ENCODE results near the gene SMIM35.

Gene SMIM35

DNA sequence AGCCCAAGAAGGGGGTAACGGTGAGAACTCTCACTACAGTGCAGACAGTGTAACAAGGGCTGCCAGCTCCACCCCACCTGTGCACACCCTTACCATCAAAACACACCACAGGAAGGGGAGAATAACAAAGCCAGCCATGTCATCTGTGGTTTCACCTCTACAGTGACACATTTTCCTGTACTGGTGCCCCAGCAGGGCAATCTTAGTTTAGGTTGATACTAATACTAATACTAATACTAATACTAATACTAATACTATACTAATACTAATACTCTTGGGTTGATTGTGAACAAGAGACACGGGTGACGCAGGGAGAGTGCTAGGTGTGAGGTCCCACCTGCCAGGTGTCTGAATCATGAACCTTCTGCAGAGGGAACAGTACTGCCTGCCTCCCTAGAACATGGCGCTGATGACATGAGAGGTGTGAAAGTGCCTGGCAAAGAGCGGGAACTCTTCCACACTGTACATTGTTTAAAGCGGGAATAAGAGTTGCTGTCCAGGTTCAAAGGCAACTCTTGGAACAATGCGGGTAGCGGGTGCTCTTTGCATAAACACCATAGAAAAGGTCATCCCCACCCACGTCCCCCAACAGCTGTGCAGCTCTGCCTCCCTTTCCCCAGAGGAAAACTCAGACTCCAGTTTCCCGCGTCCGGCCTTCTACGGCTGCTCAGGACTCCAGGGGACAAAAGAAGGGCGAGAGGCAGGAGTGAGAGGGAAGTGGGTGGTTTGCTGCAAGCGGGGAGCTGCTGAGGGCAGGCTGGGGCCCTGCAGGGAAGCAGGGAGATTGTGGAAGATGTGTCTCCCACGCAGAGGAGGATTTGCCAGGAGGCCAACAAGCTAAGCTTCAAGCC lies 34.9 kb downstream of the SMIM35 start:
- TF ChIP-seq, protein P1, sequence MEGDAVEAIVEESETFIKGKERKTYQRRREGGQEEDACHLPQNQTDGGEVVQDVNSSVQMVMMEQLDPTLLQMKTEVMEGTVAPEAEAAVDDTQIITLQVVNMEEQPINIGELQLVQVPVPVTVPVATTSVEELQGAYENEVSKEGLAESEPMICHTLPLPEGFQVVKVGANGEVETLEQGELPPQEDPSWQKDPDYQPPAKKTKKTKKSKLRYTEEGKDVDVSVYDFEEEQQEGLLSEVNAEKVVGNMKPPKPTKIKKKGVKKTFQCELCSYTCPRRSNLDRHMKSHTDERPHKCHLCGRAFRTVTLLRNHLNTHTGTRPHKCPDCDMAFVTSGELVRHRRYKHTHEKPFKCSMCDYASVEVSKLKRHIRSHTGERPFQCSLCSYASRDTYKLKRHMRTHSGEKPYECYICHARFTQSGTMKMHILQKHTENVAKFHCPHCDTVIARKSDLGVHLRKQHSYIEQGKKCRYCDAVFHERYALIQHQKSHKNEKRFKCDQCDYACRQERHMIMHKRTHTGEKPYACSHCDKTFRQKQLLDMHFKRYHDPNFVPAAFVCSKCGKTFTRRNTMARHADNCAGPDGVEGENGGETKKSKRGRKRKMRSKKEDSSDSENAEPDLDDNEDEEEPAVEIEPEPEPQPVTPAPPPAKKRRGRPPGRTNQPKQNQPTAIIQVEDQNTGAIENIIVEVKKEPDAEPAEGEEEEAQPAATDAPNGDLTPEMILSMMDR (conservative IDR thresholded peaks at IDR 0.05; ENCODE audit: low read depth, low read length) = no peak
- H3K4me3 ChIP-seq (ENCODE audit: low read length) = no peak overlapping the region
- no peak for DNase-seq (ENCODE audit: low read depth)

DNA sequence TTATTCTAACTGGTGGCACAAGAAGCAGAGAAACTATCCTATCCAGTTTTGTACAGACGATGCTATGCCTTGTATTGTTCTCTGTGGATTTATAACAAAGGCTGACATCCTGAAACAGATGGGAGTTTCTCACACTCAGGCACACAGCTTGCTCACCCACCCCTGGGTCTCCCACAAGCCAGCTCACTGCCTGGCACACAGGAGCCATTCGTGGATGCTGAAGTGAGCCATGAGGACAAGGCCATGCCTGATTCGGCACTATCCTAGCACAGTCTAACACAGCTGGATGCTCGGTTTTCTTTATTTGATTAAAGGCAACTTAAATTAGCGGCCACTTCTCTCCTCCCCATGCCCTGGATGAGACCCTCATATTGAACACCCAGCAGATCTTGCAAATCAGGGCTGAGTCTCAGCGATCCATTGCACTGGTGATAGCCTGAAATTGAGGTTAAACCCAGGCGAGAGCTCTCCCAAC lies 35.6 kb downstream of the SMIM35 start:
- no peak overlapping the region for H3K4me3 ChIP-seq (ENCODE audit: low read length)
- DNase-seq (ENCODE audit: low read depth) = no peak
- TF ChIP-seq, protein P1 (conservative IDR thresholded peaks at IDR 0.05; ENCODE audit: low read depth, low read length) = no peak

DNA sequence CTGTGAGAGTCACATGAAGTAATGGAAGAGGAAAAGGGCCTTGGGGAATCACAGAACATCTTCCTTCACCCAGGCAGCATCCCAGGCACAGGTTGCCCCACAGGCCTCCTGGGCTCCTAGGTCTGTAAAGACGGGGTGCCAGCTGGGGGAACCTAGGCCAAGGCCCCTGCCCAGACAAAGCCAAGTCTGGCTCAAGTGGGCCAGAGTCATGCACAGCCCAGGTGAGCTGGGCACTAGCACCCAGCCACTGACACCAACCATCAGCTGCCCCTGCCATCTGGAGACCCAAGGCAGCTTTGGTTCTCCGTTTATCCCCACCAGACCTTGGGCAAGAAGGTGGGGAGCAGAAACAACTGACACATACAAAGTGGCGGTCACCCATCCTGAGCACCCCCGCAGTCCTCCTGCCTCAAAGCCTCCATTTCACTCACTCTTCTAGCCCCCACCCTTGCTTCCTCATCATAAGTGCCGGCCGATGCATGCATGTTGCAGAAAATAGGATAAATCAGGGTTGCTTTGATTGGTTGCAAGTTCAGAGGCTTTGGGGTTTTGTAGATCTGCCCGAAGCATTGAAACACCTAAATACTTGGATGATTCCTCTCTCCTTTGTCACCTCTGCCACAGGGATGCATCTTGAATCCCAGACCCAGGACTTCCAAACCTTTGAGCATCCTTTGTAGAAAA lies 36.4 kb downstream of the SMIM35 start:
- TF ChIP-seq, protein P1 (conservative IDR thresholded peaks at IDR 0.05; ENCODE audit: low read depth, low read length) = no peak
- no peak overlapping the region for H3K4me3 ChIP-seq (ENCODE audit: low read length)
- no peak for DNase-seq (ENCODE audit: low read depth)

DNA sequence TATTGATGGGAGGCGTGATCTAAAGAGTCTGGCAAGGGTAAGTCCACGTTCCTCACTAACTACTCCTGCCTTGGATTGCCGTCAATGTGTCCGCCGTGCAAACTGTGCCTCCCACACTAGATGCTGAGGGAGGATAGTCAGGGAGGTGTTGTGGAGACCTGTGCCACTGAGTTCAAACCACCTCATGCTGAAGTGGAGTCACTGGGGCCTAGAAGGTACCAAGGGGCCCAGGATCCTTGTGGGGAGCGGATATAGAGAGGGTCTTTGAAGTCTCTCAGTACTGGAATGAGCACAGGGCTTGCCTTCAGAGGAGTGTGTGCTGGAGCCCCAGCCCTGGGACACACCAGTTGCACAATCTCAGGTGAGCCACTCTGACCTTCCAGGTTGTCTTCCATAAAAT lies 37.0 kb downstream of the SMIM35 start:
- no peak for DNase-seq (ENCODE audit: low read depth)
- no peak overlapping the region for H3K4me3 ChIP-seq (ENCODE audit: low read length)
- TF ChIP-seq, protein P1 (conservative IDR thresholded peaks at IDR 0.05; ENCODE audit: low read depth, low read length) = no peak

DNA sequence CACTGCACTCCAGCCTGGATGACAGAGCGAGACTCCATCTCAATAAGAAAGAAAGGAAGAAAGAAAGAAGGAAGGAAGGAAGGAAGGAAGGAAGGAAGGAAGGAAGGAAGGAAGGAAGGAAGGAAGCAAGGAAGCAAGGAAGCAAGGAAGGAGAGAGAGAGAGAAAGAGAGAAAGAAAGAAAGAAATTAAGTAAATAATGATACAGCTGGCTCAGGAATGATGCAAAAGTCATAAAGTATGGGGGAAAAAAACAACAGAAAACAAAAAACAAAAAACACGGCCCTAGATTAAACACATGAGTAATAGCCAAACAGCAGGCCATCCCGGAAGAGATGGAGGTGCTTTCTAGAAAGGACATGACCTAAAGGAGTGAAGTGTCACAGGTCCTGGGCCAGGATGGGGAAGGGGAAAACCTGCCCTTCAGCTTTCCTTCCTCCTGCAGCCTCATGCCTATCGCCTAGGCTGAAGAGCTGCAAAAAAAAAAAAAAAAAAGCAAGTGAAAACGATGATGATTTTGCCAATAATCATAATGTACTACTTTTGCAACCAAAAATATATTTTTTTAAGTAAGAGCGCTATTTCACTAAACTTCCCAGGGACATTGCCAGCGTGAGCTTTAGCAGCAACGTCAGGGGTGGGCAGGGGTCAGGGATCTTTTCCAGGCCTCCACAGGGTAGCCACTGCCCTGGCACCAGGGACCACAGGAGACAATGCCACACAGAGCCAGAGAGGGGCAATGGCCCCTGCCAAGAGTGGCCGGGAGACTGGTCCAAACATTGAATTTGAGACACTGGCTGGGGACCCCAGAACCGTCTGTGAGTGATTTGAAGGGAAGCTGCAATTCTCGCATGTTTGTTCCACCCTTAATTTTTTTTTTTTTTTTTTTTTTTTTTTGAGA lies 38.0 kb downstream of the SMIM35 start:
- TF ChIP-seq, protein P1 (conservative IDR thresholded peaks at IDR 0.05; ENCODE audit: low read depth, low read length) = no peak
- H3K4me3 ChIP-seq (ENCODE audit: low read length) = no peak overlapping the region
- no peak for DNase-seq (ENCODE audit: low read depth)

DNA sequence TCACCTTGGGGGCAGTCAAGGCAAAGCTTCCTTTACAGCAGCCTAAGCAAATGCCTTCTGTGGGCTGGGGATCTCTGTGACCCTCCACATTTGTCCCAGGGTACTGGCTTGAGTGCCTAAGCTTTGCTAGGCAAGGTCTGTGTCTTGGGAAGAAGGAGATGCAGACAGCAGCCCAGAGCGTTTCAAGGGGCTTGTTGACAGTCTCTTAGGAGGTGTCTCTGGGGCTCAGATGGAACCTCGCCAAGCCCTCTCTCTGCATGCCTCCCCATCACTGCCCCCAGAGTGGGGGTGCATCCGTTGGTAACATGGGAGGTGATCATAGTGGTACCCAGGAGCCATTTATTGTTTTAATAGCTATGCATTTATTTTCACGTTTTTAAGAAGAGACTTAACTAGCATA lies 39.0 kb downstream of the SMIM35 start:
- TF ChIP-seq, protein P1 (conservative IDR thresholded peaks at IDR 0.05; ENCODE audit: low read depth, low read length) = no peak
- no peak overlapping the region for H3K4me3 ChIP-seq (ENCODE audit: low read length)
- DNase-seq (ENCODE audit: low read depth) = no peak

Measured in retinal pigment epithelial cell (primary cell).